ENCODE data around the gene B3GAT3. TPM values are rescaled to one million over a fixed set of nuclear protein-coding genes. Genes with fewer than 3 reads are reported as not detected.

The B3GAT3 gene
- total and polyA plus RNA-seq, 12 donors = 5.9 to 83.3 (median 35.6) TPM

Small RNA genes lying within 50 kb of the gene (microRNA-seq; reads per million reads assigned to microRNA genes)
- gene MIR6747 = 0 to 1.1 (median 0.57) reads per million in 3 donors

Small RNA genes lying within 50 kb of the gene (small RNA-seq; reads per million reads assigned to genes)
- gene AP001458.1 (0 reads per million in 2 donors), gene MIR6747 (0 to 0.08 reads per million in 2 donors), gene SNORA57 (0 reads per million in 2 donors)

Other genes with a start within 250 kb of the B3GAT3 start
- gene SCGB1A1, start 203.0 kb downstream of the B3GAT3 start, total RNA-seq = 1 to 10 TPM in 2 of 9 donors, not detected in 7; 1.7 to 3.1 TPM
- gene SCGB1A1, start 203.0 kb downstream of the B3GAT3 start, polyA plus RNA-seq = 1 to 10 TPM in 1 of 3 donors, not detected in 2; 1.5 TPM
- 100 to 1,000 TPM in 8 of 9 donors, 10 to 100 TPM in 1; 54.2 to 307 (median 195) TPM for gene AHNAK, start 75.2 kb downstream of the B3GAT3 start, total RNA-seq
- gene AHNAK, start 75.2 kb downstream of the B3GAT3 start, polyA plus RNA-seq = 10 to 100 TPM; 32.0 to 35.4 (median 32.7) TPM
- 1,000 to 10,000 TPM in 7 of 9 donors, 100 to 1,000 TPM in 2; 943 to 1,585 (median 1,192) TPM for gene EEF1G, start 48.1 kb downstream of the B3GAT3 start, total RNA-seq
- 1,000 to 10,000 TPM in 1 of 3 donors, 100 to 1,000 TPM in 2; 646 to 1,257 (median 934) TPM for gene EEF1G, start 48.1 kb downstream of the B3GAT3 start, polyA plus RNA-seq
- 10 to 100 TPM in 7 of 9 donors, 1 to 10 TPM in 2; 7.0 to 32.4 (median 14.9) TPM for gene TUT1, start 30.5 kb downstream of the B3GAT3 start, total RNA-seq
- 10 to 100 TPM in 2 of 3 donors, 1 to 10 TPM in 1; 9.4 to 67.6 (median 34.0) TPM for gene TUT1, start 30.5 kb downstream of the B3GAT3 start, polyA plus RNA-seq
- gene MTA2, start 20.1 kb downstream of the B3GAT3 start, total RNA-seq = 10 to 100 TPM; 63.9 to 97.3 (median 73.6) TPM
- gene MTA2, start 20.1 kb downstream of the B3GAT3 start, polyA plus RNA-seq = 10 to 100 TPM; 66.5 to 82.4 (median 73.5) TPM
- 10 to 100 TPM; 13.0 to 97.9 (median 35.4) TPM for gene EML3, start 9.2 kb downstream of the B3GAT3 start, total RNA-seq
- gene EML3, start 9.2 kb downstream of the B3GAT3 start, polyA plus RNA-seq = 100 to 1,000 TPM in 2 of 3 donors, 1 to 10 TPM in 1; 9.7 to 198 (median 139) TPM
- gene ROM1, start 8.7 kb downstream of the B3GAT3 start, total RNA-seq = 10 to 100 TPM in 3 of 9 donors, 1 to 10 TPM in 6; 1.6 to 22.3 (median 4.9) TPM
- 10 to 100 TPM in 2 of 3 donors, 1 to 10 TPM in 1; 5.1 to 11.3 (median 11.1) TPM for gene ROM1, start 8.7 kb downstream of the B3GAT3 start, polyA plus RNA-seq
- gene GANAB, start 24.6 kb upstream of the B3GAT3 start, total RNA-seq = 100 to 1,000 TPM; 105 to 304 (median 182) TPM
- gene GANAB, start 24.6 kb upstream of the B3GAT3 start, polyA plus RNA-seq = 100 to 1,000 TPM in 1 of 3 donors, 10 to 100 TPM in 2; 90.9 to 177 (median 94.0) TPM
- 10 to 100 TPM in 8 of 9 donors, 1 to 10 TPM in 1; 9.6 to 32.3 (median 25.0) TPM for gene INTS5, start 31.3 kb upstream of the B3GAT3 start, total RNA-seq
- gene INTS5, start 31.3 kb upstream of the B3GAT3 start, polyA plus RNA-seq = 1 to 10 TPM; 4.4 to 7.5 (median 4.6) TPM
- gene C11orf98, start 43.2 kb upstream of the B3GAT3 start, total RNA-seq = 10 to 100 TPM; 42.8 to 87.3 (median 49.8) TPM
- 100 to 1,000 TPM in 2 of 3 donors, 10 to 100 TPM in 1; 95.8 to 142 (median 104) TPM for gene C11orf98, start 43.2 kb upstream of the B3GAT3 start, polyA plus RNA-seq
- 10 to 100 TPM in 3 of 9 donors, 1 to 10 TPM in 5, not detected in 1; 2.8 to 15.6 (median 8.3) TPM for gene CSKMT, start 43.3 kb upstream of the B3GAT3 start, total RNA-seq
- 10 to 100 TPM in 2 of 3 donors, 1 to 10 TPM in 1; 1.9 to 37.2 (median 20.6) TPM for gene CSKMT, start 43.3 kb upstream of the B3GAT3 start, polyA plus RNA-seq
- 10 to 100 TPM; 10.2 to 21.3 (median 15.2) TPM for gene UQCC3, start 49.7 kb upstream of the B3GAT3 start, total RNA-seq
- gene UQCC3, start 49.7 kb upstream of the B3GAT3 start, polyA plus RNA-seq = 10 to 100 TPM in 2 of 3 donors, 1 to 10 TPM in 1; 2.2 to 25.7 (median 25.7) TPM
- 10 to 100 TPM in 3 of 9 donors, 1 to 10 TPM in 6; 1.1 to 22.0 (median 8.4) TPM for gene LBHD1, start 50.3 kb upstream of the B3GAT3 start, total RNA-seq
- 10 to 100 TPM; 16.5 to 30.4 (median 17.5) TPM for gene LBHD1, start 50.3 kb upstream of the B3GAT3 start, polyA plus RNA-seq
- 100 to 1,000 TPM in 6 of 9 donors, 10 to 100 TPM in 3; 81.3 to 308 (median 139) TPM for gene UBXN1, start 57.1 kb upstream of the B3GAT3 start, total RNA-seq
- gene UBXN1, start 57.1 kb upstream of the B3GAT3 start, polyA plus RNA-seq = 100 to 1,000 TPM; 114 to 225 (median 177) TPM
- 10 to 100 TPM in 6 of 9 donors, 1 to 10 TPM in 3; 3.1 to 29.9 (median 13.6) TPM for gene LRRN4CL, start 67.5 kb upstream of the B3GAT3 start, total RNA-seq
- 1 to 10 TPM; 5.7 to 9.3 (median 6.4) TPM for gene LRRN4CL, start 67.5 kb upstream of the B3GAT3 start, polyA plus RNA-seq
- 100 to 1,000 TPM in 6 of 9 donors, 10 to 100 TPM in 3; 77.6 to 185 (median 108) TPM for gene BSCL2, start 85.4 kb upstream of the B3GAT3 start, total RNA-seq
- gene BSCL2, start 85.4 kb upstream of the B3GAT3 start, polyA plus RNA-seq = 100 to 1,000 TPM; 134 to 653 (median 440) TPM
- gene GNG3, start 85.7 kb upstream of the B3GAT3 start, total RNA-seq = 1 to 10 TPM in 3 of 9 donors, under 1 TPM in 4, not detected in 2; 0.39 to 3.2 (median 0.96) TPM
- gene GNG3, start 85.7 kb upstream of the B3GAT3 start, polyA plus RNA-seq = 10 to 100 TPM in 1 of 3 donors, 1 to 10 TPM in 2; 4.1 to 15.7 (median 6.4) TPM
- gene HNRNPUL2, start 105.5 kb upstream of the B3GAT3 start, total RNA-seq = 10 to 100 TPM in 8 of 9 donors, 1 to 10 TPM in 1; 9.6 to 34.5 (median 17.6) TPM
- gene HNRNPUL2, start 105.5 kb upstream of the B3GAT3 start, polyA plus RNA-seq = 10 to 100 TPM; 23.8 to 40.2 (median 38.1) TPM
- gene TTC9C, start 106.5 kb upstream of the B3GAT3 start, total RNA-seq = 10 to 100 TPM; 10.7 to 45.0 (median 27.0) TPM
- 10 to 100 TPM; 36.7 to 93.9 (median 46.3) TPM for gene TTC9C, start 106.5 kb upstream of the B3GAT3 start, polyA plus RNA-seq
- 10 to 100 TPM in 6 of 9 donors, 1 to 10 TPM in 3; 6.9 to 19.5 (median 13.6) TPM for gene ZBTB3, start 132.2 kb upstream of the B3GAT3 start, total RNA-seq
- gene ZBTB3, start 132.2 kb upstream of the B3GAT3 start, polyA plus RNA-seq = 1 to 10 TPM; 3.0 to 5.6 (median 3.3) TPM
- gene POLR2G, start 139.6 kb upstream of the B3GAT3 start, total RNA-seq = 100 to 1,000 TPM in 1 of 9 donors, 10 to 100 TPM in 8; 58.2 to 195 (median 79.8) TPM
- 100 to 1,000 TPM in 2 of 3 donors, 10 to 100 TPM in 1; 67.6 to 109 (median 108) TPM for gene POLR2G, start 139.6 kb upstream of the B3GAT3 start, polyA plus RNA-seq
- gene TAF6L, start 149.4 kb upstream of the B3GAT3 start, total RNA-seq = 10 to 100 TPM; 18.3 to 42.3 (median 25.9) TPM
- 10 to 100 TPM; 10.8 to 98.1 (median 41.2) TPM for gene TAF6L, start 149.4 kb upstream of the B3GAT3 start, polyA plus RNA-seq
- 100 to 1,000 TPM in 3 of 9 donors, 10 to 100 TPM in 6; 55.4 to 217 (median 72.6) TPM for gene TMEM179B, start 165.4 kb upstream of the B3GAT3 start, total RNA-seq
- 10 to 100 TPM; 37.2 to 97.7 (median 66.6) TPM for gene TMEM179B, start 165.4 kb upstream of the B3GAT3 start, polyA plus RNA-seq
- 10 to 100 TPM; 12.6 to 49.1 (median 24.7) TPM for gene TMEM223, start 170.0 kb upstream of the B3GAT3 start, total RNA-seq
- 10 to 100 TPM; 32.0 to 41.3 (median 32.5) TPM for gene TMEM223, start 170.0 kb upstream of the B3GAT3 start, polyA plus RNA-seq
- gene NXF1, start 183.5 kb upstream of the B3GAT3 start, total RNA-seq = 100 to 1,000 TPM in 1 of 9 donors, 10 to 100 TPM in 8; 32.8 to 134 (median 58.8) TPM
- 100 to 1,000 TPM in 2 of 3 donors, 10 to 100 TPM in 1; 87.0 to 274 (median 231) TPM for gene NXF1, start 183.5 kb upstream of the B3GAT3 start, polyA plus RNA-seq
- 10 to 100 TPM; 22.2 to 59.9 (median 37.3) TPM for gene STX5, start 210.1 kb upstream of the B3GAT3 start, total RNA-seq
- gene STX5, start 210.1 kb upstream of the B3GAT3 start, polyA plus RNA-seq = 10 to 100 TPM; 19.7 to 52.4 (median 22.4) TPM
- not detected for gene TEX54, start 210.9 kb upstream of the B3GAT3 start, total RNA-seq
- gene TEX54, start 210.9 kb upstream of the B3GAT3 start, polyA plus RNA-seq = 1 to 10 TPM in 1 of 3 donors, under 1 TPM in 1, not detected in 1; 0.27 to 1.4 TPM
- gene WDR74, start 217.6 kb upstream of the B3GAT3 start, total RNA-seq = 10 to 100 TPM; 21.7 to 58.0 (median 37.9) TPM
- 100 to 1,000 TPM in 2 of 3 donors, 10 to 100 TPM in 1; 35.4 to 119 (median 102) TPM for gene WDR74, start 217.6 kb upstream of the B3GAT3 start, polyA plus RNA-seq